NCI-H2107 treated with DMSO at 0.1 percent for 48 hours (cell line): ENCODE results near the gene SYVN1.
"Not testable (repeated sequence)": the region's sequence is repeated elsewhere in the genome, so short reads cannot be mapped to it uniquely, and the experiment has no call there.

Experiments
- DNase-seq: peaks from one replicate; lab custom pipeline; 2025; ENCODE audit not compliant: unreplicated experiment; lab: John Stamatoyannopoulos, UW

SYVN1 gene

GRCh38 chr11:65127473-65128181 lies 6.7 kb downstream of the SYVN1 start:
- no peak for DNase-seq

GRCh38 chr11:65126624-65127274 lies 7.6 kb downstream of the SYVN1 start:
- DNase-seq: no peak

- no peak for DNase-seq
Measured at GRCh38 chr11:65125197-65126056, 8.9 kb downstream of the SYVN1 start.

- DNase-seq: no peak
Measured at GRCh38 chr11:65124480-65125196, 9.7 kb downstream of the SYVN1 start.

GRCh38 chr11:65121865-65122696 lies 12.2 kb downstream of the SYVN1 start, which contains the start of the genes FAU and MRPL49:
FAU (minus strand) TSS chr11:65122134; CDS start chr11:65121813, 321 bp downstream.
MRPL49 (plus strand) TSS chr11:65122321; CDS start chr11:65122347, 26 bp downstream.
- peak; percentile 96 for DNase-seq

GRCh38 chr11:65121447-65121864 lies 12.9 kb downstream of the SYVN1 start:
- no peak for DNase-seq

- DNase-seq: no peak
Measured at GRCh38 chr11:65120831-65121230, 13.5 kb downstream of the SYVN1 start.

- no peak for DNase-seq
Measured at GRCh38 chr11:65119670-65119995, 14.7 kb downstream of the SYVN1 start.

- not testable (repeated sequence) for DNase-seq
Measured at GRCh38 chr11:65118891-65119669, 15.2 kb downstream of the SYVN1 start.

- no peak for DNase-seq
Measured at GRCh38 chr11:65118097-65118837, 16.1 kb downstream of the SYVN1 start.

GRCh38 chr11:65117206-65118096 lies 16.9 kb downstream of the SYVN1 start, which contains the start of gene ZNHIT2:
ZNHIT2 (minus strand) TSS chr11:65117701; CDS start chr11:65117653, 48 bp downstream.
- peak; percentile 93 for DNase-seq

- no peak for DNase-seq
Measured at GRCh38 chr11:65116370-65117205, 17.7 kb downstream of the SYVN1 start.

- no peak for DNase-seq
Measured at GRCh38 chr11:65115361-65116082, 18.8 kb downstream of the SYVN1 start.

- DNase-seq: no peak
Measured at GRCh38 chr11:65114538-65115171, 19.7 kb downstream of the SYVN1 start.

- no peak for DNase-seq
Measured at GRCh38 chr11:65113839-65114238, 20.5 kb downstream of the SYVN1 start.

- DNase-seq: no peak
Measured at GRCh38 chr11:65113361-65113756, 21.0 kb downstream of the SYVN1 start.
